ENCODE measurements around the gene ATP8B4. TPM values are rescaled to one million over a fixed set of nuclear protein-coding genes. Genes with fewer than 3 reads are reported as not detected.

Gene ATP8B4
- total and polyA plus RNA-seq, 5 donors: 3.0 to 11.7 (median 5.2) TPM

- Histone ChIP-seq H3K27me3 (ENCODE audit: control insufficient read depth, insufficient read depth) (no peaks in the 10 kb centered on the region), H3K4me1 (ENCODE audit: control insufficient read depth, insufficient read depth, low read length) (no peaks in the 10 kb centered on the region), H3K27ac (ENCODE audit: low read length) (no peak overlapping the region), H3K4me3 (ENCODE audit: low read length) (no peak overlapping the region), H3K9me3 (ENCODE audit: control insufficient read depth, low read length) (no peaks in the 10 kb centered on the region)
- intact Hi-C loops (cut with DNase I): no loop called here
- WGBS: 94% methylated on average over 3 of the region's 3 CpGs
- no peak for DNase-seq
- ATAC-seq: no peak
Observed at GRCh38 chr15:50150349-50150748, 31.3 kb upstream of the ATP8B4 start.

GRCh38 chr15:50149090-50149489 is 30.1 kb upstream of the ATP8B4 start:
- DNase-seq: no peak
- intact Hi-C loops (cut with DNase I): loop anchor here in 3 of 4 donors (5.0 to 10.0 kb wide), 3 partner anchors 914 to 1287 kb away; no protein-coding TSS in a partner anchor

GRCh38 chr15:50148362-50148963 is 29.4 kb upstream of the ATP8B4 start:
- no peak for ATAC-seq

More at GRCh38 chr15:50149090-50149489, 30.1 kb upstream of the ATP8B4 start:
- H3K9me3 ChIP-seq (ENCODE audit: control insufficient read depth, low read length): no peaks in the 10 kb centered on the region
- H3K27ac ChIP-seq (ENCODE audit: low read length): no peak overlapping the region
- ATAC-seq: no peak
- no peak overlapping the region for H3K4me3 ChIP-seq (ENCODE audit: low read length)
- 22% methylated on average over 1 of the region's 1 CpG for WGBS
- no peaks in the 10 kb centered on the region for H3K4me1 ChIP-seq (ENCODE audit: control insufficient read depth, insufficient read depth, low read length)
- H3K27me3 ChIP-seq (ENCODE audit: control insufficient read depth, insufficient read depth): no peaks in the 10 kb centered on the region

GRCh38 chr15:50146632-50147031 is 27.6 kb upstream of the ATP8B4 start:
- Histone ChIP-seq H3K4me3 (ENCODE audit: low read length) (no peak overlapping the region), H3K27ac (ENCODE audit: low read length) (no peak overlapping the region), H3K4me1 (ENCODE audit: control insufficient read depth, insufficient read depth, low read length) (no peaks in the 10 kb centered on the region), H3K27me3 (ENCODE audit: control insufficient read depth, insufficient read depth) (no peaks in the 10 kb centered on the region), H3K9me3 (ENCODE audit: control insufficient read depth, low read length) (no peaks in the 10 kb centered on the region)
- intact Hi-C loops (cut with DNase I): loop anchor here in 3 of 4 donors (5.0 to 10.0 kb wide), 3 partner anchors 912 to 1284 kb away; no protein-coding TSS in a partner anchor
- 84% methylated on average over 2 of the region's 2 CpGs for WGBS
- DNase-seq (no peak), ATAC-seq (peak; percentile 40 to 59)

More at GRCh38 chr15:50148362-50148963, 29.4 kb upstream of the ATP8B4 start:
- Histone ChIP-seq H3K9me3 (ENCODE audit: control insufficient read depth, low read length) (no peaks in the 10 kb centered on the region), H3K4me3 (ENCODE audit: low read length) (no peak overlapping the region), H3K4me1 (ENCODE audit: control insufficient read depth, insufficient read depth, low read length) (no peaks in the 10 kb centered on the region), H3K27ac (ENCODE audit: low read length) (no peak overlapping the region), H3K27me3 (ENCODE audit: control insufficient read depth, insufficient read depth) (no peaks in the 10 kb centered on the region)
- no peak for DNase-seq
- WGBS: 78% methylated on average over 4 of the region's 4 CpGs
- intact Hi-C loops (cut with DNase I): loop anchor here in 3 of 4 donors (5.0 to 10.0 kb wide), 3 partner anchors 914 to 1286 kb away; no protein-coding TSS in a partner anchor

- ATAC-seq (peak; percentile 85 to 90), DNase-seq (no peak)
- no peaks in the 10 kb centered on the region for H3K9me3 ChIP-seq (ENCODE audit: control insufficient read depth, low read length)
- H3K27me3 ChIP-seq (ENCODE audit: control insufficient read depth, insufficient read depth): no peaks in the 10 kb centered on the region
- H3K4me1 ChIP-seq (ENCODE audit: control insufficient read depth, insufficient read depth, low read length): no peaks in the 10 kb centered on the region
- no peak overlapping the region for H3K27ac ChIP-seq (ENCODE audit: low read length)
- intact Hi-C loops (cut with DNase I): loop anchor here in 3 of 4 donors (5.0 to 10.0 kb wide), 3 partner anchors 911 to 1283 kb away; no protein-coding TSS in a partner anchor
- WGBS: 3% methylated on average over 2 of the region's 2 CpGs
- no peak overlapping the region for H3K4me3 ChIP-seq (ENCODE audit: low read length)
Observed at GRCh38 chr15:50145451-50145872, 26.4 kb upstream of the ATP8B4 start.

- Histone ChIP-seq H3K27me3 (ENCODE audit: control insufficient read depth, insufficient read depth) (no peaks in the 10 kb centered on the region), H3K4me1 (ENCODE audit: control insufficient read depth, insufficient read depth, low read length) (no peaks in the 10 kb centered on the region), H3K9me3 (ENCODE audit: control insufficient read depth, low read length) (no peaks in the 10 kb centered on the region), H3K27ac (ENCODE audit: low read length) (no peak overlapping the region), H3K4me3 (ENCODE audit: low read length) (no peak overlapping the region)
- no peak for ATAC-seq
- intact Hi-C loops (cut with DNase I): loop anchor here in 3 of 4 donors (5.0 to 10.0 kb wide), 3 partner anchors 910 to 1282 kb away; no protein-coding TSS in a partner anchor
- WGBS: 67% methylated on average over 6 of the region's 6 CpGs
- DNase-seq: no peak
Observed at GRCh38 chr15:50144341-50145120, 25.5 kb upstream of the ATP8B4 start.

GRCh38 chr15:50143255-50143860 is 24.3 kb upstream of the ATP8B4 start:
- no peak for ATAC-seq
- intact Hi-C loops (cut with DNase I): loop anchor here in 2 of 4 donors (10.0 kb wide), 2 partner anchors 909 to 1279 kb away; no protein-coding TSS in a partner anchor
- Histone ChIP-seq H3K4me3 (ENCODE audit: low read length) (no peak overlapping the region), H3K27me3 (ENCODE audit: control insufficient read depth, insufficient read depth) (no peaks in the 10 kb centered on the region), H3K27ac (ENCODE audit: low read length) (no peak overlapping the region), H3K9me3 (ENCODE audit: control insufficient read depth, low read length) (no peaks in the 10 kb centered on the region), H3K4me1 (ENCODE audit: control insufficient read depth, insufficient read depth, low read length) (no peaks in the 10 kb centered on the region)
- 98% methylated on average over 2 of the region's 2 CpGs for WGBS
- no peak for DNase-seq

- no peak for ATAC-seq
- intact Hi-C loops (cut with DNase I): loop anchor here in 2 of 4 donors (10.0 kb wide), 2 partner anchors 907 to 1277 kb away; no protein-coding TSS in a partner anchor
- 87% methylated on average over 5 of the region's 5 CpGs for WGBS
- Histone ChIP-seq H3K27me3 (ENCODE audit: control insufficient read depth, insufficient read depth) (no peaks in the 10 kb centered on the region), H3K27ac (ENCODE audit: low read length) (no peak overlapping the region), H3K9me3 (ENCODE audit: control insufficient read depth, low read length) (no peaks in the 10 kb centered on the region), H3K4me1 (ENCODE audit: control insufficient read depth, insufficient read depth, low read length) (no peaks in the 10 kb centered on the region), H3K4me3 (ENCODE audit: low read length) (no peak overlapping the region)
- DNase-seq: no peak
Observed at GRCh38 chr15:50141856-50142255, 22.8 kb upstream of the ATP8B4 start.

GRCh38 chr15:50140983-50141382 is 21.9 kb upstream of the ATP8B4 start:
- 58% methylated on average over 3 of the region's 3 CpGs for WGBS
- Histone ChIP-seq H3K4me1 (ENCODE audit: control insufficient read depth, insufficient read depth, low read length) (no peaks in the 10 kb centered on the region), H3K27ac (ENCODE audit: low read length) (no peak overlapping the region), H3K4me3 (ENCODE audit: low read length) (no peak overlapping the region), H3K9me3 (ENCODE audit: control insufficient read depth, low read length) (no peaks in the 10 kb centered on the region), H3K27me3 (ENCODE audit: control insufficient read depth, insufficient read depth) (no peaks in the 10 kb centered on the region)
- DNase-seq: no peak
- intact Hi-C loops (cut with DNase I): loop anchor here in 2 of 4 donors (10.0 kb wide), 2 partner anchors 906 to 1276 kb away; no protein-coding TSS in a partner anchor
- ATAC-seq: no peak

GRCh38 chr15:50140098-50140497 is 21.1 kb upstream of the ATP8B4 start:
- no peak overlapping the region for H3K4me3 ChIP-seq (ENCODE audit: low read length)
- DNase-seq: no peak
- H3K4me1 ChIP-seq (ENCODE audit: control insufficient read depth, insufficient read depth, low read length): no peaks in the 10 kb centered on the region
- no peaks in the 10 kb centered on the region for H3K27me3 ChIP-seq (ENCODE audit: control insufficient read depth, insufficient read depth)
- no peak for ATAC-seq
- 1% methylated on average over 1 of the region's 1 CpG for WGBS
- no peak overlapping the region for H3K27ac ChIP-seq (ENCODE audit: low read length)
- H3K9me3 ChIP-seq (ENCODE audit: control insufficient read depth, low read length): no peaks in the 10 kb centered on the region
- intact Hi-C loops (cut with DNase I): loop anchor here in 2 of 4 donors (10.0 kb wide), 2 partner anchors 905 to 1275 kb away; no protein-coding TSS in a partner anchor

Data from right cardiac atrium (tissue), 5 donors.